Left kidney (tissue), 2 donors: Measurements from ENCODE around the gene FGD5. TPM values are rescaled to one million over a fixed set of nuclear protein-coding genes. Genes with fewer than 3 reads are reported as not detected.

Experiments used
- DNase-seq: peaks from one replicate; pipeline ENCODE4 v3.0.0-alpha.2; 2013
- polyA plus RNA-seq: library from polyadenylated mRNA; unstranded; fragments of 120-200 nt; gene quantifications from one replicate; pipeline ENCODE4 v1.2.1, GENCODE V29; 2013; ENCODE audit not compliant: insufficient read length

The FGD5 gene
- polyA plus RNA-seq, 1 donor: 20.9 TPM

- no peak for DNase-seq
These were observed 148.5 kb downstream of the FGD5 start for GRCh38 chr3:14967285-14967684.

GRCh38 chr3:14969671-14970070 lies 150.9 kb downstream of the FGD5 start:
- no peak for DNase-seq

- DNase-seq: no peak
These were observed 157.6 kb downstream of the FGD5 start for GRCh38 chr3:14976317-14976716.

GRCh38 chr3:14980689-14981088 lies 161.9 kb downstream of the FGD5 start:
- no peak for DNase-seq

Other genes starting within 250 kb of the FGD5 start
- gene CCDC174, start 167.2 kb upstream of the FGD5 start, polyA plus RNA-seq: 36.8 TPM
- 0.32 TPM for gene C3orf20, start 143.8 kb upstream of the FGD5 start, polyA plus RNA-seq
- 66.5 TPM for gene NR2C2, start 128.6 kb downstream of the FGD5 start, polyA plus RNA-seq
- 102 TPM for gene MRPS25, start 246.4 kb downstream of the FGD5 start, polyA plus RNA-seq